ENCODE measurements around the gene SPSB2.

- TF ChIP-seq POLR2A (IDR thresholded peaks at IDR 0.05): no peak
- TF ChIP-seq CTCF (IDR thresholded peaks at IDR 0.05): no peak
- no peak for TF ChIP-seq POLR2AphosphoS5 (IDR thresholded peaks at IDR 0.05)
These were observed 42.7 kb downstream of the SPSB2 start for GRCh38 chr12:6830286-6830890.
